ENCODE data around the gene SH2D4B. TPM values are rescaled to one million over a fixed set of nuclear protein-coding genes. Genes with fewer than 3 reads are reported as not detected.

SH2D4B gene
- total RNA-seq, 2 donors from 2014 or later: 0.13 TPM; not detected in 1

GRCh38 chr10:80491251-80492102 is 46.2 kb upstream of the SH2D4B start:
- no peak overlapping the region for H3K27ac Mint-ChIP-seq
- 96 to 98% methylated on average over 5 to 7 of the region's 7 CpGs for WGBS, 2 experiments (ENCODE audit: insufficient coverage in 1 of 2, insufficient read length in 1 of 2)
- H3K4me1 Mint-ChIP-seq: peaks cover 11% of the 10 kb centered on the region
- no peaks in the 10 kb centered on the region for H3K9me3 Mint-ChIP-seq
- no peak for DNase-seq
- H3K4me1 ChIP-seq (ENCODE audit: control insufficient read depth, insufficient read depth, low read length): peaks cover under 1% of the 10 kb centered on the region
- peaks cover 57% of the 10 kb centered on the region for H3K36me3 Mint-ChIP-seq (ENCODE audit: low read depth)
- no peak overlapping the region for H3K9ac ChIP-seq (ENCODE audit: extremely low read depth, low read length, poor library complexity, severe bottlenecking)
- H3K27me3 ChIP-seq (ENCODE audit: control insufficient read depth, insufficient read depth, low read length, poor library complexity, severe bottlenecking): no peaks in the 10 kb centered on the region
- TF ChIP-seq, protein P1, sequence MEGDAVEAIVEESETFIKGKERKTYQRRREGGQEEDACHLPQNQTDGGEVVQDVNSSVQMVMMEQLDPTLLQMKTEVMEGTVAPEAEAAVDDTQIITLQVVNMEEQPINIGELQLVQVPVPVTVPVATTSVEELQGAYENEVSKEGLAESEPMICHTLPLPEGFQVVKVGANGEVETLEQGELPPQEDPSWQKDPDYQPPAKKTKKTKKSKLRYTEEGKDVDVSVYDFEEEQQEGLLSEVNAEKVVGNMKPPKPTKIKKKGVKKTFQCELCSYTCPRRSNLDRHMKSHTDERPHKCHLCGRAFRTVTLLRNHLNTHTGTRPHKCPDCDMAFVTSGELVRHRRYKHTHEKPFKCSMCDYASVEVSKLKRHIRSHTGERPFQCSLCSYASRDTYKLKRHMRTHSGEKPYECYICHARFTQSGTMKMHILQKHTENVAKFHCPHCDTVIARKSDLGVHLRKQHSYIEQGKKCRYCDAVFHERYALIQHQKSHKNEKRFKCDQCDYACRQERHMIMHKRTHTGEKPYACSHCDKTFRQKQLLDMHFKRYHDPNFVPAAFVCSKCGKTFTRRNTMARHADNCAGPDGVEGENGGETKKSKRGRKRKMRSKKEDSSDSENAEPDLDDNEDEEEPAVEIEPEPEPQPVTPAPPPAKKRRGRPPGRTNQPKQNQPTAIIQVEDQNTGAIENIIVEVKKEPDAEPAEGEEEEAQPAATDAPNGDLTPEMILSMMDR (conservative IDR thresholded peaks at IDR 0.05): no peak
- peaks cover 77% of the 10 kb centered on the region for H3K36me3 ChIP-seq (ENCODE audit: control insufficient read depth, insufficient read depth, low read length)
- no peak overlapping the region for H3K27ac ChIP-seq (ENCODE audit: low read depth, low read length)
- H3K27me3 Mint-ChIP-seq (ENCODE audit: insufficient read depth): no peaks in the 10 kb centered on the region
- no peak overlapping the region for H3K4me3 ChIP-seq (ENCODE audit: low read length)
- H3K9me3 ChIP-seq (ENCODE audit: control insufficient read depth, low read length): peaks cover 5% of the 10 kb centered on the region
- no peak overlapping the region for H3K4me3 Mint-ChIP-seq

GRCh38 chr10:80492848-80493521 is 44.7 kb upstream of the SH2D4B start:
- Histone ChIP-seq H3K27me3 (ENCODE audit: control insufficient read depth, insufficient read depth, low read length, poor library complexity, severe bottlenecking) (no peaks in the 10 kb centered on the region), H3K27ac (ENCODE audit: low read depth, low read length) (no peak overlapping the region), H3K36me3 (ENCODE audit: control insufficient read depth, insufficient read depth, low read length) (peaks cover 87% of the 10 kb centered on the region), H3K4me1 (ENCODE audit: control insufficient read depth, insufficient read depth, low read length) (peaks cover 5% of the 10 kb centered on the region), H3K9me3 (ENCODE audit: control insufficient read depth, low read length) (peaks cover 5% of the 10 kb centered on the region), H3K9ac (ENCODE audit: extremely low read depth, low read length, poor library complexity, severe bottlenecking) (no peak overlapping the region), H3K4me3 (ENCODE audit: low read length) (no peak overlapping the region)
- H3K4me1 Mint-ChIP-seq: peaks cover 9% of the 10 kb centered on the region
- no peak overlapping the region for H3K27ac Mint-ChIP-seq
- WGBS, 2 experiments (ENCODE audit: insufficient coverage in 1 of 2, insufficient read length in 1 of 2): 96 to 97% methylated on average over 6 of the region's 6 CpGs
- peaks cover 58% of the 10 kb centered on the region for H3K36me3 Mint-ChIP-seq (ENCODE audit: low read depth)
- no peak for DNase-seq
- no peaks in the 10 kb centered on the region for H3K27me3 Mint-ChIP-seq (ENCODE audit: insufficient read depth)
- H3K9me3 Mint-ChIP-seq: no peaks in the 10 kb centered on the region
- no peak overlapping the region for H3K4me3 Mint-ChIP-seq
- TF ChIP-seq, protein P1 (conservative IDR thresholded peaks at IDR 0.05): no peak

DNA sequence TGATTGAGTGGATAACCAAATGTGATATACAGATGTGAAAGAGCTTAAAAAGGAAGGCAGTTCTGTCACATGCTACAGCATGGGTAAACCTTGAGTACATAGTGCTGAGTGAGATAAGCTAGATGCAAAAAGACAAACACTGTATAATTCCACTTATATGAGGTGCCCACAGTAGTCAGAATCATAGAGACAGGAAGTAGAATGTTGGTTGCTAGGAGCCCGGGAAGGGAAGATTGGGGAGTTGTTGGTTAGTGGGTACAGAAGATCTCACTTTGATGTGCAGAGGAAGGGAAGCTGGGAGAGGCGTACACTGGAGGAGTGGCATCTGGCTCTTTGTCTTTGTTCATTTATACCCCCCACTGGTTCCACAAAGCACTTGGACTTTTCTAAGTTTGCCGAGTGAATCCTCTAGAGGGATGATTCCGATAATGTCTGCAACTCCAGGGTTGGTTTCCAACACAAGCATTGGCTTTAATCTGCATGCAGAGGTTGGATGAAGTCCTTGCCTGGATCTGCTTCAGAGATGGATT is 44.1 kb upstream of the SH2D4B start:
- Histone ChIP-seq H3K4me1 (ENCODE audit: control insufficient read depth, insufficient read depth, low read length) (peaks cover 5% of the 10 kb centered on the region), H3K27ac (ENCODE audit: low read depth, low read length) (no peak overlapping the region), H3K9ac (ENCODE audit: extremely low read depth, low read length, poor library complexity, severe bottlenecking) (no peak overlapping the region), H3K9me3 (ENCODE audit: control insufficient read depth, low read length) (peaks cover 5% of the 10 kb centered on the region), H3K4me3 (ENCODE audit: low read length) (no peak overlapping the region), H3K27me3 (ENCODE audit: control insufficient read depth, insufficient read depth, low read length, poor library complexity, severe bottlenecking) (no peaks in the 10 kb centered on the region), H3K36me3 (ENCODE audit: control insufficient read depth, insufficient read depth, low read length) (peaks cover 88% of the 10 kb centered on the region)
- TF ChIP-seq, protein P1 (conservative IDR thresholded peaks at IDR 0.05): no peak
- WGBS, 2 experiments (ENCODE audit: insufficient coverage in 1 of 2, insufficient read length in 1 of 2): 73 to 87% methylated on average over 2 to 4 of the region's 4 CpGs
- no peak for DNase-seq
- H3K36me3 Mint-ChIP-seq (ENCODE audit: low read depth): peaks cover 57% of the 10 kb centered on the region
- H3K4me1 Mint-ChIP-seq: peaks cover 15% of the 10 kb centered on the region
- H3K27ac Mint-ChIP-seq: peak overlapping the region; percentile 0
- H3K4me3 Mint-ChIP-seq: no peak overlapping the region
- H3K9me3 Mint-ChIP-seq: no peaks in the 10 kb centered on the region
- H3K27me3 Mint-ChIP-seq (ENCODE audit: insufficient read depth): no peaks in the 10 kb centered on the region

Measured in endodermal cell (in vitro differentiated cells).